HepG2 (cell line): ENCODE data around the gene SSX2IP. TPM values are rescaled to one million over a fixed set of nuclear protein-coding genes. Genes with fewer than 3 reads are reported as not detected.

Experiments used
- ATAC-seq: fragments of 200-7000 bp; cut with Tn5 transposase; 3 replicates; pipeline ENCODE4 v1.9.1; 2020; ENCODE audit warnings: mild to moderate bottlenecking, moderate library complexity
- Bru-seq: library from RNA; stranded (reverse); fragments of 400-500 nt; gene quantifications from one replicate; lab custom pipeline; 2021; lab: Mats Ljungman, UMichigan
- BruChase-seq, 2 experiments: library from RNA; stranded (reverse); fragments of 400-500 nt; gene quantifications; one replicate each; lab custom pipeline; 2021; lab: Mats Ljungman, UMichigan
- BruUV-seq: library from RNA; stranded (reverse); fragments of 400-500 nt; replicated peaks from 2 replicates; lab custom pipeline; 2021; lab: Mats Ljungman, UMichigan
- CTCF ChIA-PET: fragments of 300-600 bp; formaldehyde crosslinking; extraction: SDS; loops from one replicate; lab custom pipeline; 2021; ENCODE audit warnings: low total read pairs, inconsistent platforms, low intra/inter-chr PET ratio; lab: Yijun Ruan, JAX
- POLR2A ChIA-PET: fragments of 350-600 bp; sonication (Branson Sonifier 250); formaldehyde crosslinking; loops from one replicate; lab custom pipeline; 2020; ENCODE audit warnings: antibody characterized with exemption, inconsistent platforms; lab: Yijun Ruan, JAX
- DNase-seq: peaks from one replicate; pipeline ENCODE4 v3.0.0-alpha.2; 2015; ENCODE audit warnings: low spot score
- FAIRE-seq: peaks from 3 replicates; lab custom pipeline; 2011; peaks lifted over from hg19 to GRCh38; lab: Jason Lieb, UNC
- H2AFZ ChIP-seq: one replicate; pipeline ENCODE4 v1.6.1; 2011; ENCODE audit warnings: low read length, inconsistent platforms
- H3K27ac ChIP-seq: fragments of 300-600 bp; 3 replicates; pipeline ENCODE4 v1.8.0; 2011; ENCODE audit warnings: mixed run types, mild to moderate bottlenecking, mixed read lengths, low read length, inconsistent platforms; ENCODE audit not compliant: insufficient read depth; ENCODE audit errors: extremely low read length
- H3K27me3 ChIP-seq, 2 experiments: fragments of 200-600 bp in 1 of 2; 2 replicates in 1 of 2; 3 replicates in 1 of 2; pipeline versions ENCODE4 v1.6.0 to v1.8.0; 2011; ENCODE audit warnings: low read length in 2 of 2, mild to moderate bottlenecking in 2 of 2, moderate library complexity in 2 of 2, inconsistent platforms in 1 of 2; ENCODE audit not compliant: insufficient read depth in 2 of 2, control insufficient read depth in 1 of 2
- H3K36me3 ChIP-seq, 2 experiments: fragments of 200-600 bp in 1 of 2; replicated peaks in 1 of 2; 2 replicates in 1 of 2; 3 replicates in 1 of 2; pipeline versions ENCODE4 v1.5.1 to v1.8.0; 2011; ENCODE audit warnings: low read length in 2 of 2, inconsistent platforms in 1 of 2; ENCODE audit not compliant: insufficient read depth in 2 of 2, control insufficient read depth in 1 of 2
- H3K4me1 ChIP-seq: 2 replicates; pipeline ENCODE4 v1.5.1; 2012; ENCODE audit warnings: low read length, inconsistent platforms; ENCODE audit not compliant: insufficient read depth
- H3K4me2 ChIP-seq: 2 replicates; pipeline ENCODE4 v1.6.0; 2011; ENCODE audit warnings: low read depth, low read length, inconsistent platforms
- H3K4me3 ChIP-seq, 3 experiments: fragments of 200-600 bp in 1 of 3; sonication (generic), shearing (Covaris generic) in 1 of 3; replicated peaks in 1 of 3; 2 replicates each; pipeline ENCODE4 v1.5.1; 2011 to 2016; ENCODE audit warnings: low read length in 3 of 3, inconsistent platforms in 2 of 3, low read depth in 2 of 3, mild to moderate bottlenecking in 2 of 3, control low read depth in 1 of 3, mixed read lengths in 1 of 3; ENCODE audit not compliant: insufficient read depth in 1 of 3
- H3K79me2 ChIP-seq: one replicate; pipeline ENCODE4 v1.6.1; 2011; ENCODE audit warnings: low read length, inconsistent platforms; ENCODE audit not compliant: insufficient read depth
- H3K9ac ChIP-seq: 2 replicates; pipeline ENCODE4 v1.6.0; 2011; ENCODE audit warnings: mild to moderate bottlenecking, low read depth, low read length, inconsistent platforms; ENCODE audit not compliant: insufficient read depth
- H3K9me3 ChIP-seq: 2 replicates; pipeline ENCODE4 v1.5.1; 2012; ENCODE audit warnings: mild to moderate bottlenecking, low read length
- H4K20me1 ChIP-seq: 2 replicates; pipeline ENCODE4 v1.6.0; 2011; ENCODE audit warnings: inconsistent platforms, mild to moderate bottlenecking, low read length, moderate library complexity; ENCODE audit not compliant: insufficient read depth
- KDM2A ChIP-seq: sonication (generic); formaldehyde crosslinking; IDR thresholded peaks from 2 replicates; pipeline ENCODE4 v1.4.0; 2020; ENCODE audit warnings: low read depth, missing genetic modification reagents, borderline replicate concordance
- MXD1 ChIP-seq: sonication (generic); formaldehyde crosslinking; IDR thresholded peaks from 2 replicates; pipeline ENCODE4 v1.4.0; 2020; ENCODE audit warnings: mild to moderate bottlenecking, missing genetic modification reagents
- NBN ChIP-seq: fragments of 450-650 bp; conservative IDR thresholded peaks from 2 replicates; pipeline ENCODE4 v1.6.1; 2017
- PHF8 ChIP-seq: sonication (generic); formaldehyde crosslinking; IDR thresholded peaks from 2 replicates; pipeline ENCODE4 v1.5.0; 2020; ENCODE audit warnings: missing genetic modification reagents
- POGZ ChIP-seq: sonication (generic); formaldehyde crosslinking; IDR thresholded peaks from 2 replicates; pipeline ENCODE4 v1.4.0; 2020; ENCODE audit warnings: mild to moderate bottlenecking, missing genetic modification reagents
- SAP130 ChIP-seq: IDR thresholded peaks from 2 replicates; pipeline ENCODE4 v1.6.1; 2016; ENCODE audit warnings: low read depth
- SYNCRIP ChIP-seq: fragments of 200-400 bp; formaldehyde crosslinking; IDR thresholded peaks from 2 replicates; pipeline ENCODE4 v1.6.1; 2018; ENCODE audit warnings: mild to moderate bottlenecking, low read depth, low read length; ENCODE audit not compliant: insufficient read depth
- TBX2 ChIP-seq: sonication (generic); formaldehyde crosslinking; IDR thresholded peaks from 2 replicates; pipeline ENCODE4 v1.5.0; 2020; ENCODE audit warnings: missing genetic modification reagents, mild to moderate bottlenecking, borderline replicate concordance
- TFE3 ChIP-seq: IDR thresholded peaks from 2 replicates; pipeline ENCODE4 v1.6.1; 2016
- ZBTB34 ChIP-seq: sonication (generic); formaldehyde crosslinking; IDR thresholded peaks from 2 replicates; pipeline ENCODE4 v1.8.0; 2022; ENCODE audit warnings: mild to moderate bottlenecking, missing genetic modification reagents
- ZNF317 ChIP-seq: sonication (generic); formaldehyde crosslinking; IDR thresholded peaks from 2 replicates; pipeline ENCODE4 v1.5.0; 2020; ENCODE audit warnings: mild to moderate bottlenecking, missing genetic modification reagents
- ZNF446 ChIP-seq: sonication (generic); formaldehyde crosslinking; IDR thresholded peaks from 2 replicates; pipeline ENCODE4 v1.5.0; 2020; ENCODE audit warnings: mild to moderate bottlenecking, missing genetic modification reagents
- ZNF558 ChIP-seq: sonication (generic); formaldehyde crosslinking; IDR thresholded peaks from 2 replicates; pipeline ENCODE4 v1.9.0; 2022; ENCODE audit warnings: mild to moderate bottlenecking, missing genetic modification reagents, borderline replicate concordance
- ZSCAN25 ChIP-seq: sonication (generic); formaldehyde crosslinking; IDR thresholded peaks from 2 replicates; pipeline ENCODE4 v1.8.0; 2022; ENCODE audit warnings: mild to moderate bottlenecking, missing genetic modification reagents
- ZSCAN29 ChIP-seq: sonication (generic); formaldehyde crosslinking; conservative IDR thresholded peaks from 2 replicates; pipeline ENCODE4 v1.4.0; 2020; ENCODE audit warnings: mild to moderate bottlenecking, missing genetic modification reagents
- WGBS: methylation state at CpG from one replicate; pipeline ENCODE4 v1.1.6; 2017; ENCODE audit warnings: low lambda C conversion rate; 5-methylcytosine and 5-hydroxymethylcytosine counted together
- in situ Hi-C: cut with HindIII; loops from 2 replicates; pipeline ENCODE4 v1.10.0; 2017; ENCODE audit warnings: low pct_unique_long_range_greater_than_20kb; ENCODE audit not compliant: extremely low pct_ligation_motif_present
- intact Hi-C: fragments of 100-400 bp; cut with micrococcal nuclease; formaldehyde crosslinking; loops from one replicate; pipeline ENCODE4 v1.10.0; 2022; ENCODE audit not compliant: unreplicated experiment
- long read RNA-seq, 2 experiments: library from RNA in 1 of 2; library from polyadenylated mRNA in 1 of 2; stranded (forward) in 1 of 2; unstranded in 1 of 2; transcript quantifications; one replicate each; pipeline ENCODE4 v2.0.0, GENCODE V29; 2019 to 2022
- polyA minus RNA-seq, 3 experiments: library from RNA; depleted of rRNA, polyadenylated mRNA; stranded (reverse); fragments of >200 nt; gene quantifications; 2 replicates each; pipeline ENCODE4 v1.2.3, GENCODE V29; 2011; ENCODE audit warnings: low replicate concordance in 1 of 3
- polyA plus RNA-seq, 8 experiments: library from polyadenylated mRNA; depleted of rRNA in 3 of 8; stranded (reverse) in 7 of 8; unstranded in 1 of 8; fragments of >200 nt; fragmentation: Illumina TruSeq in 4 of 8; extraction: Trizol in 4 of 8; gene quantifications; 2 replicates each; pipeline versions ENCODE4 v1.2.1 to v1.2.3, GENCODE V29; 2011 to 2016; ENCODE audit warnings: low read depth in 4 of 8, missing spikeins in 1 of 8, mixed read lengths in 1 of 8; ENCODE audit not compliant: insufficient read depth in 1 of 8
- total RNA-seq, 5 experiments: library from RNA; depleted of rRNA; stranded (reverse); fragments of >200 nt; fragmentation: Illumina TruSeq; extraction: Trizol; gene quantifications; 2 replicates each; pipeline ENCODE4 v1.2.3, GENCODE V29; 2016; ENCODE audit warnings: low read depth in 1 of 5

Gene SSX2IP
- total RNA-seq (2016; rRNA removed; fragmentation: Illumina TruSeq; extraction: Trizol) (23.7 and 38.8 TPM in 2 replicates), polyA plus RNA-seq (2011; rRNA removed) (2.7 and 2.8 TPM in 2 replicates), polyA minus RNA-seq (2011; rRNA and poly(A)+ RNA removed; ENCODE audit: low replicate concordance) (2.6 and 8.4 TPM in 2 replicates), Bru-seq, nascent RNA (percentile 71 among the genes with signal in this experiment), BruChase-seq, experiment 1, labeled RNA remaining after a 6-hour chase (percentile 72 among the genes with signal in this experiment), BruChase-seq, experiment 2, labeled RNA remaining after a 2-hour chase (percentile 70 among the genes with signal in this experiment)
- 8.9 and 12.6 TPM in 2 replicates for total RNA-seq (2016; cell fraction: cytosol; rRNA removed; fragmentation: Illumina TruSeq; extraction: Trizol; ENCODE audit: low read depth)
- total RNA-seq (2016; cell fraction: insoluble cytoplasmic fraction; rRNA removed; fragmentation: Illumina TruSeq; extraction: Trizol), result 26.0 and 37.5 TPM in 2 replicates
- 23.1 and 27.8 TPM in 2 replicates for total RNA-seq (2016; cell fraction: membrane; rRNA removed; fragmentation: Illumina TruSeq; extraction: Trizol)
- 22.3 and 24.0 TPM in 2 replicates for total RNA-seq (2016; cell fraction: nucleus; rRNA removed; fragmentation: Illumina TruSeq; extraction: Trizol)
- polyA plus RNA-seq (2011; cell fraction: cytosol; rRNA removed), result 0.79 and 1.5 TPM in 2 replicates
- 1.7 TPM in 2 replicates for polyA plus RNA-seq (2011; cell fraction: nucleus; rRNA removed)
- 3.7 and 4.6 TPM in 2 replicates for polyA plus RNA-seq (2012)
- 5.2 and 5.4 TPM in 2 replicates for polyA plus RNA-seq (2016; cell fraction: cytosol; fragmentation: Illumina TruSeq; extraction: Trizol; ENCODE audit: low read depth)
- polyA plus RNA-seq (2016; cell fraction: insoluble cytoplasmic fraction; fragmentation: Illumina TruSeq; extraction: Trizol; ENCODE audit: low read depth), result 27.8 and 30.8 TPM in 2 replicates
- polyA plus RNA-seq (2016; cell fraction: membrane; fragmentation: Illumina TruSeq; extraction: Trizol; ENCODE audit: low read depth), result 10.5 and 11.2 TPM in 2 replicates
- polyA plus RNA-seq (2016; cell fraction: nucleus; fragmentation: Illumina TruSeq; extraction: Trizol; ENCODE audit: insufficient read depth, low read depth), result 22.1 and 22.9 TPM in 2 replicates
- 3.6 and 4.1 TPM in 2 replicates for polyA minus RNA-seq (2011; cell fraction: cytosol; rRNA and poly(A)+ RNA removed)
- 11.7 and 12.5 TPM in 2 replicates for polyA minus RNA-seq (2011; cell fraction: nucleus; rRNA and poly(A)+ RNA removed)
- long read RNA-seq, experiment 1, full-length matches to known transcripts, result 5 of 21 reads
- long read RNA-seq, experiment 1, partial matches to known transcripts, result 7 of 21 reads
- long read RNA-seq, experiment 1, other reads (novel, unspliced or antisense), result 9 of 21 reads
- long read RNA-seq, experiment 2, full-length matches to known transcripts, result 3 of 27 reads
- long read RNA-seq, experiment 2, partial matches to known transcripts, result 2 of 27 reads
- long read RNA-seq, experiment 2, other reads (novel, unspliced or antisense), result 22 of 27 reads

GRCh38 chr1:84690397-84691121 is at the start of gene SSX2IP:
TSS of gene SSX2IP (minus strand) at chr1:84690461. CDS start at chr1:84671219, 19,242 bp downstream.
- H3K27ac ChIP-seq, result peak within 1 kb of the TSS; percentile 78
- in situ Hi-C loops, result no loop called here
- H3K27me3 ChIP-seq, result no peaks in the 10 kb centered on the region
- H2AFZ ChIP-seq, result peak within 1 kb of the TSS; percentile 95
- H3K9ac ChIP-seq, result peak within 1 kb of the TSS; percentile 68
- intact Hi-C loops, result loop anchor here (1.0 kb wide), 2 partner anchors 30 to 63 kb away; no protein-coding TSS in a partner anchor
- no peak for FAIRE-seq
- no peaks in the 10 kb centered on the region for H3K9me3 ChIP-seq
- H3K4me1 ChIP-seq, result peaks cover 40% of the 10 kb centered on the region
- DNase-seq, result peak; percentile 92
- peaks cover 21% of the 10 kb centered on the region for H3K79me2 ChIP-seq
- ChIA-PET CTCF (no interaction called here), POLR2A (interaction anchor here (1.0 to 1.6 kb wide), 3 partner anchors 25 to 34 kb away, joined by 3 to 4 read pairs (median 4); no protein-coding TSS in a partner anchor)
- ATAC-seq, result peak; percentile 91
- WGBS, result under 1% methylated on average over 25 of the region's 68 CpGs
- no peaks in the 10 kb centered on the region for H3K36me3 ChIP-seq
- H4K20me1 ChIP-seq, result no peaks in the 10 kb centered on the region
- no TSS peak for BruUV-seq
- peak within 1 kb of the TSS; percentile 93 for H3K4me2 ChIP-seq
- H3K4me3 ChIP-seq, result peak within 1 kb of the TSS; percentile 85 to 90 (median 87)
- TF ChIP-seq ZNF317 (CRISPR knock-in tag) (peak; percentile 39; the same call in 1 of the 2 replicates), ZNF446 (0 out of 2 replicates have a peak, but pooled peaks have one; percentile 19), TBX2 (CRISPR knock-in tag) (peak; percentile 55; the same call in 1 of the 2 replicates), KDM2A (CRISPR knock-in tag) (peak; percentile 40; the same call in 1 of the 2 replicates), MXD1 (CRISPR knock-in tag) (peak; percentile 55), TFE3 (no peak), NBN (no peak), SYNCRIP (no peak), ZBTB34 (CRISPR knock-in tag) (no peak), ZSCAN25 (0 out of 2 replicates have a peak, but pooled peaks have one; percentile 9), SAP130 (peak; percentile 55), POGZ (peak; percentile 56), ZNF558 (CRISPR knock-in tag) (peak; percentile 78; the same call in 1 of the 2 replicates), PHF8 (CRISPR knock-in tag) (peak; percentile 38; the same call in 1 of the 2 replicates), ZSCAN29 (CRISPR knock-in tag) (peak; percentile 97)
